Measurements from ENCODE around the gene TMEM253.

TMEM253 gene

DNA sequence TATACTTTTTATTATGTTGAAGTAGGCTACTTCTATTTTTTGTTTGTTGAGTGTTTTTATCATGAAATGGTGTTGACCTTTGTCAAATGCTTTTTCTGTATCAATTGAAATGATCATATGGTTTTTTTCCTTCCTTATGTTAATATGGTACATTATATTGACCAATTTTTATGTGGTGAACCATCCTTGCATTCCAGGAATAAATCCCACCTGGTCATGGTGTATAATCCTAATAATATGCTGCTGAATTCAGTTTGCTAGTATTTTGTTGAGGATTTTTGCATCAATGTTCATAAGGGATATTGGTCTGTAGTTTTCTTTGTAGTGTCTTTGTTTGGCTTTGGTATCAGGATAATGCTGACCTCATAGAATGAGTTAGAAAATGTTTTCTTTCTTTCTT is 44.6 kb downstream of the TMEM253 start:
- Mint-ChIP-seq H3K27me3 (peaks cover 7% of the 10 kb centered on the region), H3K27ac (no peak overlapping the region), H3K4me1 (no peaks in the 10 kb centered on the region), H3K9me3 (peaks cover 12% of the 10 kb centered on the region), H3K36me3 (no peaks in the 10 kb centered on the region), H3K4me3 (no peak overlapping the region)

- no peaks in the 10 kb centered on the region for H3K4me1 Mint-ChIP-seq
- no peaks in the 10 kb centered on the region for H3K36me3 Mint-ChIP-seq
- peaks cover 10% of the 10 kb centered on the region for H3K9me3 Mint-ChIP-seq
- no peak overlapping the region for H3K4me3 Mint-ChIP-seq
- peaks cover 2% of the 10 kb centered on the region for H3K27me3 Mint-ChIP-seq
- no peak overlapping the region for H3K27ac Mint-ChIP-seq
Measured at GRCh38 chr14:21149641-21150367, 48.9 kb downstream of the TMEM253 start.
